GM18951 (cell line): Measurements from ENCODE around the gene LRRC61.
A peak's percentile ranks its signal among the peaks of the same experiment; 100 is the strongest.

Source experiments
- POLR2A ChIP-seq: IDR thresholded peaks from 4 replicates; pipeline ENCODE4 v1.6.1; 2011; ENCODE audit warnings: mild to moderate bottlenecking; ENCODE audit not compliant: insufficient read length, insufficient read depth; ENCODE audit errors: extremely low read depth
- in situ Hi-C: fragments of 300-500 bp; cut with MboI; formaldehyde crosslinking; loops from one replicate; pipeline ENCODE4 v1.12.0; 2022; ENCODE audit warnings: low sequenced_read_pairs, mixed read lengths, inconsistent platforms; ENCODE audit not compliant: unreplicated experiment

The LRRC61 gene

GRCh38 chr7:150351587-150352194, 28.5 kb downstream of the LRRC61 start:
- in situ Hi-C loops, result no loop called here
- no peak for TF ChIP-seq POLR2A

GRCh38 chr7:150355666-150356059, 32.5 kb downstream of the LRRC61 start:
- no peak for TF ChIP-seq POLR2A
- in situ Hi-C loops, result no loop called here

GRCh38 chr7:150356265-150356897, 33.2 kb downstream of the LRRC61 start:
- in situ Hi-C loops, result no loop called here
- no peak for TF ChIP-seq POLR2A

GRCh38 chr7:150357270-150357669, 34.1 kb downstream of the LRRC61 start:
- TF ChIP-seq POLR2A, result peak; percentile 41
- in situ Hi-C loops, result no loop called here

GRCh38 chr7:150357771-150358427, 34.7 kb downstream of the LRRC61 start:
- in situ Hi-C loops, result no loop called here
- TF ChIP-seq POLR2A, result no peak

- TF ChIP-seq POLR2A, result no peak
- in situ Hi-C loops, result no loop called here
Observed at GRCh38 chr7:150358433-150358832, 35.3 kb downstream of the LRRC61 start.

- no peak for TF ChIP-seq POLR2A
- in situ Hi-C loops, result no loop called here
Observed at GRCh38 chr7:150358988-150359621, 36.0 kb downstream of the LRRC61 start.

- in situ Hi-C loops, result loop anchor here (5.0 kb wide), 1 partner anchor 53 kb away; no protein-coding TSS in a partner anchor
- no peak for TF ChIP-seq POLR2A
Observed at GRCh38 chr7:150359622-150360362, 36.6 kb downstream of the LRRC61 start.

GRCh38 chr7:150360363-150361058, 37.4 kb downstream of the LRRC61 start:
- in situ Hi-C loops, result loop anchor here (5.0 kb wide), 1 partner anchor 52 kb away; no protein-coding TSS in a partner anchor
- TF ChIP-seq POLR2A, result no peak

- no peak for TF ChIP-seq POLR2A
- in situ Hi-C loops, result loop anchor here (5.0 kb wide), 1 partner anchor 51 kb away; no protein-coding TSS in a partner anchor
Observed at GRCh38 chr7:150361402-150361801, 38.2 kb downstream of the LRRC61 start.

GRCh38 chr7:150361807-150362621, 38.9 kb downstream of the LRRC61 start:
- in situ Hi-C loops, result loop anchor here (5.0 kb wide), 1 partner anchor 50 kb away; no protein-coding TSS in a partner anchor
- no peak for TF ChIP-seq POLR2A
